GM19025 (cell line): ENCODE results near the gene MRC2.
A peak's percentile ranks its signal among the peaks of the same experiment; 100 is the strongest.

ENCODE experiments used
- ATAC-seq: cut with Tn5 transposase; IDR thresholded peaks from one replicate; pipeline ENCODE4 v1.9.1; 2021; ENCODE audit warnings: mild to moderate bottlenecking, low read depth, moderate library complexity; ENCODE audit not compliant: unreplicated experiment

MRC2 gene

GRCh38 chr17:62630365-62631085 is 3.1 kb downstream of the MRC2 start:
- ATAC-seq, result no peak

GRCh38 chr17:62631086-62631935 is 3.8 kb downstream of the MRC2 start:
- no peak for ATAC-seq

GRCh38 chr17:62631936-62632924 is 4.8 kb downstream of the MRC2 start:
- no peak for ATAC-seq

DNA sequence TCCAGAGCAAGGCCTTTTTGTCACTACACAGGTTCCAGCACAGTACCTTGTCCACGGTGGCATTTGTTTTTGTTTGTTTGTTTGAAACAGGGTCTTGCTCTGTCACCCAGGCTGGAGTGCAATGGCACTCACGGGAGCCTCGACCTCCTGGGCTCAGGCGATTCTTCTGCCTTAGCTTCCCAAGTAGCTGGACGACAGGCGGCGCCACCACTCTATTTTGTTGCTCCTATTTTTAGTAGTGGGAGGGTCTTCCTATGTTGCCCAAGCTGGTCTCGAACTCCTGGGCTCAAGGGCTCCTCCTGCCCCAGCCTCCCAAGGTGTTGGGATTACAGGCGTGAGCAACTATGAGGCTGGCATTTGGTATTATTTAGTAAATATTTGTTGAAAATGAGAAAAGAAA is 10.3 kb downstream of the MRC2 start:
- ATAC-seq, result no peak

GRCh38 chr17:62641153-62641552 is 13.7 kb downstream of the MRC2 start:
- no peak for ATAC-seq

- ATAC-seq, result no peak
Observed at GRCh38 chr17:62641951-62642350, 14.5 kb downstream of the MRC2 start.

GRCh38 chr17:62643496-62643895 is 16.0 kb downstream of the MRC2 start:
- ATAC-seq, result no peak

DNA sequence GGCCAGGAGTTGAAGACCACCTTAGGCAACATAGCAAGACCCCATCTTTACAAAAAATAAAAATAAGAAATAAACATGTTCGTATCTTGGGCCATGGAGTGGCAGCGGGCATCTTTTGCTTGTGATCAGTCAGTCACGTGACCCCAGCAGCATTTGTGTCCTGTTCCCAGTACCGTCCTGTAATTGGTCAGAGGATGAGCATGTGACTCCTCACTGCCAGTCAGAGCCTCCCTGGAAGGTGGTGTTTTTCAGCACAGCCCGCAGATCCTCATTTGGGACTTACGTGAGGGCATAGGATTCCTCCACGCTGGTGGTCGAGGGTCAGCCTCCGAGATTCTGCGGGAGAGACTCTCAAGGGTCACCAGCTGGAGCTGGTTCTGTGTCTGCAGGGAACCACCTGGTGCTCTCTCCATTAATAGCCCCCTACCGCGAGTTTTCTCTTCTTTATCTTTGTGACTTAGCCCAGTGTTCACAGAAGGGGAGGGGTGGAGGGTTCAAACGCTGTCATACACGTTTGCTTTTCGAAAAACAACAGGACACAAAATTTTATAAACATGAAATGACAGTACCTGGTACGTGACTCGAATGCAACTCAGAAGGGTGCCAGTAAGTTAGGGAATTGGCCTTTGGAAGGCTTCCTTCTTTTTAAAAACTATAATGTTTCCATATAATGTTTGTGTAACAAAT is 17.2 kb downstream of the MRC2 start:
- no peak for ATAC-seq

DNA sequence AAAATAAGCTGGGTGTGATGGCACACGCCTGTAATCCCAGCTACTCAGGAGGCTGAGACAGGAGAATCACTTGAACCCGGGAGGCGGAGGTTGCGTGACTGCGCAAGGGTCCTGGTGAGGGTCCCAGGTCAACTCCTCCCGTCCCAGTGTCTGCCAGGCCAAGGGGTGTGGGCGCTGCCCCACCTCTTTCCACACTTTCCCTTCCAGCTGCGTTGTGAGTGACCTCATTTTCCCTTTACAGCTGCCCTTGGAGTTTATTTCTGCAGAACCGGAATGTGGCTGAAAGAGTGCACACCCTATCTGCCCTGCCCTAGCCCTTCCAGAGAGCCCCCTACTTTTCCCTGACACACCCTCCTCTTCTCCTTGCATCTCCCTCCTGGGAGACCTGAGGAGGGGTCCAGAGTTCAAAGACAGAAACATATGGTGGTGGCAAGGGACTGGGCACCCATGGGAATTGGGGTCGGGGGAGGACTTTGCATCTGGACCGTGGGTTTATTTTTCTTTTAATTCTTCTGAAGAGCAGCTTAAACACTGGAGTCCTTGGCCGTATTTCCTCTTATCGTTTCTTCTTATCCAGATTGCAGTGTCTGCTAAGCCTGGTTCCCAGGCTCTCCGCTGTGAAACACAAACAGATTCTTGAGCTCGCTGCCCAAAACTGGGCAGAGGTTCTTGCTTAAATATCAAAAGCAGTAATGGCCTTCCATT is 20.9 kb downstream of the MRC2 start:
- ATAC-seq, result no peak

DNA sequence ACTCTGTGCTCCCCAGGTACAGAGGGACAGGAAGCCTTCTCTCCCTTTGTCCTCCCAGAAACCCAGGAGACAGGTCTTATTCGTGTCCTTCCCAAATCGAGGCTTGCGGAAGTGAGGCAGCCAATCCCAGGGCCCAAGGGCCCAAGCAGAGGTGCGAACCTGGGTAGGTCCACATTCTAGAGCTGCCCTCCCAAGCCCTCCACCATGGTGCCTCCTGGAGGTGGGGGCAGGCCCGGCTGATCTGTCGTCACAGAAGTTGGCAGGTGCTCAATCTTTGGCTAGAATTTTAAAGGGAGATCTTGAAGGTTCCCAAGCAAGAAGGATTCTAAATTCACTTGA is 21.5 kb downstream of the MRC2 start:
- ATAC-seq, result no peak

DNA sequence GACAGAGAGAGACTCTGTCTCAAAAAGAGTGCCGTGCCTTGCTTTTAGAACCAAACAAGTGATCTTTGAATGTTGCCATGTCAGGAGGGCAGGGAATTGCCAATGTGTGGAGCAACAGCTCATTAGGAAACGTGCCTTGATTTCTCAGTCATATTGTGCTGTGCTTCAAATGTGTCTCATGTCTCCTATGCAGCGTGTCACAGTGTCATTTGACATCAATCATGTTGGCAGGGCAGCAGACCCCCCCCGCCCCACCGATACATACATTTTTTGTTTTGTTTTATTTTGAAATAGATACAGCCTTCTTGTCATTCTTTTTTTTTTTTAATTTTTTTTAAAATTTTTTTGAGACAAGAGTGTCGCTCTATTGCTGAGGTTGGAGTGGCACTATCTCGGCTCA is 22.1 kb downstream of the MRC2 start:
- ATAC-seq, result no peak

GRCh38 chr17:62650587-62650986 is 23.1 kb downstream of the MRC2 start:
- ATAC-seq, result no peak

GRCh38 chr17:62652251-62653001 is 25.0 kb downstream of the MRC2 start:
- no peak for ATAC-seq

- peak; percentile 89 for ATAC-seq
Observed at GRCh38 chr17:62653002-62653825, 25.7 kb downstream of the MRC2 start.

DNA sequence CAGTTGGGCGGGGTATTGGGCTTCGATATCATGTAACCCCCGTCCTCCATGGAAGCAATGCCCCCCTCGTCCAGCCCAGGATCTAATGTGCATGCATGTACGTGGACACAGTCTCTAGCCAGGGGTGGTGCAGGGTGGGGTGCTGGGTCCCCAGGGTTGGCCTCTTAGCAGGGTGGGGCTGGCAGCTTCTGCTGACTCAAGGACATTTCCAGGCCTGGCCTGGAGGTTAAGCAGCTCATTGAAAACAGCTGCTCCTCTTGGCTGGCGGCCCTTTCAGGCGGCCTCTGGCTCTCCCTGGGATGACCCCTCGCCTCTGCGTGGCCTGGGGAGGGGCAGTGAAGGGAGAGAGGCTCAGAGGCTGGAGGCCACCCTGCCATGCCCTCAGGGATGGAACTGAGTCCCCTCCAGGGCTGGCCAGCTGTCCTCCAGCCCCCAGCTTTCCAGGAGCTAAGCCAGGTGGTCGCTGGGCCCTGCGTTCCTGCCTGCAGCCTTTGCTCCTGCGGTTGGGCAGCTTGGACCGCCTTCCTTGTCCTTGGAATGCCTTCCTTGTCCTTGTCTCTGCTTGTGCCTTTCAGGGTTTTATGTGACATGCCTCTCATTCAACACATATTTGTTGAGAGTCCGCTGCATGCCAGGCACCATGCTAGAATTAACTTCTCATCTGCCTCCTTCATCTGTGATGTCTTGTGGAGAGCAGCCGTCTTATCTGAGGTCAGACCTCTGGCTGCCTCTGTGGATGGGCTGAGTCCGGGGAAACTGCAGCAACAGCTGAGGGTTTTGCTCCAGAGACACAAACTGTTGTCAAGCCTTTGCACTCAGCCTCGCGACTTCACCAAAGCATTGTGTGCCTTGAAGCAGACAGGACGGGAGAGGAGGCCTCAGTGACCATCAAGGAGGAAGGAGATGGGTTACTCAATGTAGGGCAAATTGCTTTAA is 26.6 kb downstream of the MRC2 start:
- no peak for ATAC-seq

GRCh38 chr17:62655656-62656055 is 28.2 kb downstream of the MRC2 start:
- no peak for ATAC-seq

DNA sequence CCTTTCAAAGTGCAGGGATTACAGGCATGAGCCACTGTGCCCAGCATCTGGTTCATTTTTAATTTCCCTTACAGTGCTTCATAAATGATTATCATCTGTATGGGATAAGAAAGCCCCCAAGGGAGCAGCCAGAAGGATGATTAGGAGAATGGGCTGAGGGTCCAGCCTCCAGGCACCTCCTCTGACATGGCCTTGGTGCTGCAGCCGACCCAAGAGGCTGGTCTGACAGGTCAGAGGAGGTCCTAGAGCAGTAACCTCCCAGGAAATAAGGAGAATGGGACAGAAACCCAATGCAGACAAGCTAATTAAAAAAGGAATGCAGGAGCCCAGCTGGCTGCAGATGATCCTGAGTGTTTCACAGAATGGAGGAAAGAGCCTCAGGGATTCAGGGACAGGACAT is 29.0 kb downstream of the MRC2 start:
- ATAC-seq, result no peak
